Central memory CD8-positive, alpha-beta T cell (primary cell): ENCODE results near the gene ERVK3-1.
"Not testable (repeated sequence)": the region's sequence is repeated elsewhere in the genome, so short reads cannot be mapped to it uniquely, and the experiment has no call there.

Source experiments
- ATAC-seq: fragments of 150-1000 bp; cut with Tn5 transposase; replicated peaks from 2 replicates; pipeline ENCODE4 v1.10.0; 2022; ENCODE audit warnings: mild to moderate bottlenecking, moderate FRiP score, moderate number of reproducible peaks; ENCODE audit not compliant: poor library complexity, severe bottlenecking; ENCODE audit errors: extremely low read depth
- DNase-seq, 2 donors: peaks; one replicate each; pipeline ENCODE4 v3.0.0; 2021; ENCODE audit warnings: low spot score in 2 of 2
- H3K27ac Mint-ChIP-seq: one replicate; pipeline ENCODE4 v1.8.0; 2022; ENCODE audit warnings: low read depth, mild to moderate bottlenecking, moderate library complexity, mixed read lengths
- H3K27me3 Mint-ChIP-seq: one replicate; pipeline ENCODE4 v1.8.0; 2022; ENCODE audit warnings: mixed read lengths
- H3K36me3 Mint-ChIP-seq: one replicate; pipeline ENCODE4 v1.8.0; 2022; ENCODE audit warnings: mild to moderate bottlenecking, moderate library complexity, mixed read lengths; ENCODE audit not compliant: insufficient read depth
- H3K4me1 Mint-ChIP-seq: one replicate; pipeline ENCODE4 v1.8.0; 2022; ENCODE audit warnings: mixed read lengths
- H3K4me3 Mint-ChIP-seq: one replicate; pipeline ENCODE4 v1.8.0; 2022; ENCODE audit warnings: mild to moderate bottlenecking, moderate library complexity, mixed read lengths
- H3K9me3 Mint-ChIP-seq: one replicate; pipeline ENCODE4 v1.8.0; 2022; ENCODE audit warnings: mixed read lengths

The ERVK3-1 gene

GRCh38 chr19:58336216-58336615, 31.0 kb downstream of the ERVK3-1 start:
- H3K27me3 Mint-ChIP-seq: no peaks in the 10 kb centered on the region
- H3K36me3 Mint-ChIP-seq: peaks cover 6% of the 10 kb centered on the region
- DNase-seq: no peak
- no peak overlapping the region for H3K27ac Mint-ChIP-seq
- peaks cover 6% of the 10 kb centered on the region for H3K4me1 Mint-ChIP-seq
- H3K9me3 Mint-ChIP-seq: no peaks in the 10 kb centered on the region
- H3K4me3 Mint-ChIP-seq: no peak overlapping the region
- no peak for ATAC-seq

GRCh38 chr19:58336820-58337219, 31.6 kb downstream of the ERVK3-1 start:
- Mint-ChIP-seq H3K4me1 (peaks cover 6% of the 10 kb centered on the region), H3K9me3 (no peaks in the 10 kb centered on the region), H3K4me3 (no peak overlapping the region), H3K36me3 (peaks cover 6% of the 10 kb centered on the region), H3K27ac (no peak overlapping the region), H3K27me3 (no peaks in the 10 kb centered on the region)
- no peak for ATAC-seq
- no peak for DNase-seq

- H3K4me1 Mint-ChIP-seq: peaks cover 6% of the 10 kb centered on the region
- H3K36me3 Mint-ChIP-seq: peaks cover 6% of the 10 kb centered on the region
- H3K27ac Mint-ChIP-seq: no peak overlapping the region
- DNase-seq (no peak), ATAC-seq (no peak)
- H3K27me3 Mint-ChIP-seq: no peaks in the 10 kb centered on the region
- H3K4me3 Mint-ChIP-seq: no peak overlapping the region
- no peaks in the 10 kb centered on the region for H3K9me3 Mint-ChIP-seq
These were observed 33.2 kb downstream of the ERVK3-1 start for GRCh38 chr19:58338336-58338735.

GRCh38 chr19:58338825-58339558, 33.8 kb downstream of the ERVK3-1 start:
- peaks cover 6% of the 10 kb centered on the region for H3K36me3 Mint-ChIP-seq
- no peaks in the 10 kb centered on the region for H3K27me3 Mint-ChIP-seq
- H3K9me3 Mint-ChIP-seq: no peaks in the 10 kb centered on the region
- ATAC-seq: no peak
- DNase-seq: no peak
- H3K4me3 Mint-ChIP-seq: no peak overlapping the region
- peak overlapping the region; percentile 49 for H3K27ac Mint-ChIP-seq
- H3K4me1 Mint-ChIP-seq: peaks cover 6% of the 10 kb centered on the region

GRCh38 chr19:58345558-58345957, 40.4 kb downstream of the ERVK3-1 start:
- Mint-ChIP-seq H3K27me3 (no peaks in the 10 kb centered on the region), H3K9me3 (no peaks in the 10 kb centered on the region), H3K4me3 (peak overlapping the region; percentile 86), H3K27ac (peak overlapping the region; percentile 56), H3K4me1 (peaks cover 24% of the 10 kb centered on the region), H3K36me3 (peaks cover 4% of the 10 kb centered on the region)
- ATAC-seq (no peak), DNase-seq (no peak)

GRCh38 chr19:58346961-58347929, 42.1 kb downstream of the ERVK3-1 start:
- peaks cover 24% of the 10 kb centered on the region for H3K4me1 Mint-ChIP-seq
- H3K4me3 Mint-ChIP-seq: peak overlapping the region; percentile 86

GRCh38 chr19:58348080-58348479, 42.9 kb downstream of the ERVK3-1 start:
- H3K36me3 Mint-ChIP-seq, H3K27me3 Mint-ChIP-seq, DNase-seq, H3K9me3 Mint-ChIP-seq: not testable (repeated sequence)
- H3K4me1 Mint-ChIP-seq: peaks cover 24% of the 10 kb centered on the region
- H3K4me3 Mint-ChIP-seq: peak overlapping the region; percentile 86
- peak overlapping the region; percentile 91 for H3K27ac Mint-ChIP-seq
- ATAC-seq: peak; percentile 6

More at GRCh38 chr19:58346961-58347929, 42.1 kb downstream of the ERVK3-1 start:
- DNase-seq (peak; percentile 37 to 49), ATAC-seq (peak; percentile 85)
- peaks cover 4% of the 10 kb centered on the region for H3K36me3 Mint-ChIP-seq
- no peaks in the 10 kb centered on the region for H3K27me3 Mint-ChIP-seq
- H3K27ac Mint-ChIP-seq: peak overlapping the region; percentile 91
- H3K9me3 Mint-ChIP-seq: no peaks in the 10 kb centered on the region

GRCh38 chr19:58349590-58349989, 44.4 kb downstream of the ERVK3-1 start:
- no peaks in the 10 kb centered on the region for H3K27me3 Mint-ChIP-seq
- peaks cover 4% of the 10 kb centered on the region for H3K36me3 Mint-ChIP-seq
- DNase-seq: no peak
- no peaks in the 10 kb centered on the region for H3K9me3 Mint-ChIP-seq
- no peak overlapping the region for H3K4me3 Mint-ChIP-seq
- H3K4me1 Mint-ChIP-seq: peaks cover 24% of the 10 kb centered on the region
- peak overlapping the region; percentile 9 for H3K27ac Mint-ChIP-seq
- ATAC-seq: no peak

- H3K4me3 Mint-ChIP-seq: no peak overlapping the region
- DNase-seq: no peak
- ATAC-seq: no peak
- H3K36me3 Mint-ChIP-seq: peaks cover 4% of the 10 kb centered on the region
- no peaks in the 10 kb centered on the region for H3K27me3 Mint-ChIP-seq
- peaks cover 24% of the 10 kb centered on the region for H3K4me1 Mint-ChIP-seq
- peak overlapping the region; percentile 9 for H3K27ac Mint-ChIP-seq
- no peaks in the 10 kb centered on the region for H3K9me3 Mint-ChIP-seq
These were observed 45.1 kb downstream of the ERVK3-1 start for GRCh38 chr19:58350001-58350861.

- H3K9me3 Mint-ChIP-seq: no peaks in the 10 kb centered on the region
- no peak overlapping the region for H3K27ac Mint-ChIP-seq
- H3K4me3 Mint-ChIP-seq: no peak overlapping the region
- no peak for DNase-seq
- no peaks in the 10 kb centered on the region for H3K27me3 Mint-ChIP-seq
- ATAC-seq: no peak
- peaks cover 5% of the 10 kb centered on the region for H3K36me3 Mint-ChIP-seq
- H3K4me1 Mint-ChIP-seq: peaks cover 18% of the 10 kb centered on the region
These were observed 45.8 kb downstream of the ERVK3-1 start for GRCh38 chr19:58350871-58351557.

GRCh38 chr19:58351558-58351878, 46.3 kb downstream of the ERVK3-1 start:
- Mint-ChIP-seq H3K27me3 (no peaks in the 10 kb centered on the region), H3K27ac (no peak overlapping the region), H3K4me1 (peaks cover 16% of the 10 kb centered on the region), H3K4me3 (no peak overlapping the region), H3K9me3 (no peaks in the 10 kb centered on the region), H3K36me3 (peaks cover 5% of the 10 kb centered on the region)
- ATAC-seq (no peak), DNase-seq (no peak)
